Lung (tissue), 12 donors: ENCODE data around the gene ARID4B. TPM values are rescaled to one million over a fixed set of nuclear protein-coding genes. Genes with fewer than 3 reads are reported as not detected.

Experiments
- ATAC-seq: fragments of 200-7000 bp; cut with Tn5 transposase; one replicate; pipeline ENCODE4 v1.9.1; 2020; ENCODE audit warnings: moderate number of reproducible peaks; ENCODE audit not compliant: insufficient read depth, low FRiP score
- DNase-seq, 3 donors: peaks; one replicate each; pipeline ENCODE4 v3.0.0-alpha.2; 2013 to 2017
- H3K27ac ChIP-seq, 2 donors: one replicate each; pipeline ENCODE4 v1.5.1; 2013; ENCODE audit warnings: mild to moderate bottlenecking in 2 of 2, moderate library complexity in 2 of 2, control low read depth in 1 of 2, inconsistent platforms in 1 of 2, low read depth in 1 of 2, low read length in 1 of 2
- H3K27me3 ChIP-seq, 3 donors: one replicate each; pipeline ENCODE4 v1.5.1; 2013; ENCODE audit warnings: low read length in 2 of 3; ENCODE audit not compliant: control insufficient read depth in 3 of 3, insufficient read depth in 3 of 3
- H3K36me3 ChIP-seq, 4 donors: one replicate each; pipeline ENCODE4 v1.5.1; 2013; ENCODE audit warnings: low read length in 4 of 4, mild to moderate bottlenecking in 1 of 4, moderate library complexity in 1 of 4; ENCODE audit not compliant: control insufficient read depth in 4 of 4, insufficient read depth in 4 of 4
- H3K4me1 ChIP-seq, 5 donors: one replicate each; pipeline ENCODE4 v1.5.1; 2013; ENCODE audit warnings: low read length in 5 of 5, mild to moderate bottlenecking in 2 of 5, moderate library complexity in 1 of 5; ENCODE audit not compliant: control insufficient read depth in 5 of 5, insufficient read depth in 5 of 5
- H3K4me3 ChIP-seq: one replicate; pipeline ENCODE4 v1.5.1; 2013; ENCODE audit warnings: mild to moderate bottlenecking, control low read depth, moderate library complexity
- H3K9ac ChIP-seq, 2 donors: one replicate each; pipeline ENCODE4 v1.5.1; 2013; ENCODE audit warnings: low read length in 2 of 2, control low read depth in 1 of 2; ENCODE audit not compliant: insufficient read depth in 1 of 2
- H3K9me3 ChIP-seq, 4 donors: one replicate each; pipeline ENCODE4 v1.5.1; 2013; ENCODE audit warnings: low read length in 3 of 4, mild to moderate bottlenecking in 1 of 4, moderate library complexity in 1 of 4; ENCODE audit not compliant: control insufficient read depth in 4 of 4, insufficient read depth in 3 of 4
- CTCF ChIP-seq: IDR thresholded peaks from 2 replicates; pipeline ENCODE4 v1.5.1; 2012; ENCODE audit warnings: mild to moderate bottlenecking; ENCODE audit errors: control extremely low read depth, extremely low read depth
- WGBS, 2 donors: extraction: QIAGEN DNeasy Blood & Tissue Kit; methylation state at CpG; one replicate each; pipeline ENCODE4 v1.1.7; 2013; 5-methylcytosine and 5-hydroxymethylcytosine counted together
- polyA plus RNA-seq, 2 donors: library from polyadenylated mRNA; stranded (reverse); fragments of 200-250 nt; gene quantifications; one replicate each; pipeline ENCODE4 v1.2.1, GENCODE V29; 2013
- total RNA-seq, 2 donors: library from RNA; depleted of rRNA in 1 of 2; stranded (reverse); fragments of >200 nt in 1 of 2; gene quantifications; one replicate each; pipeline ENCODE4 v1.2.1, GENCODE V29; 2014 to 2021
- donor health status: control.
- donor health status: control.
- donor health status: Bipolar disorder and iron deficiency.
- donor health status: healthy.
- donor health status: DM: yes; HTN: yes; CAD: no.

Gene ARID4B
- total and polyA plus RNA-seq, 4 donors, result 15.8 to 99.7 (median 23.0) TPM

GRCh38 chr1:235342039-235342438 is 14.1 kb upstream of the ARID4B start:
- DNase-seq (no peak), ATAC-seq (no peak)
- Histone ChIP-seq H3K36me3 (peaks cover 5 to 17% (median 16%) of the 10 kb centered on the region in 4 donors), H3K9me3 (no peaks in the 10 kb centered on the region), H3K27ac (no peak overlapping the region), H3K9ac (no peak overlapping the region), H3K27me3 (no peaks in the 10 kb centered on the region), H3K4me3 (no peak overlapping the region), H3K4me1 (no peaks in the 10 kb centered on the region)
- no peak for TF ChIP-seq CTCF
- 70 to 83% methylated on average over 6 of the region's 6 CpGs for WGBS, 2 donors

- H3K9ac ChIP-seq, result no peak overlapping the region
- WGBS, 2 donors, result 68 to 71% methylated on average over 1 of the region's 1 CpG
- H3K4me1 ChIP-seq, result no peaks in the 10 kb centered on the region
- DNase-seq (no peak), ATAC-seq (no peak)
- H3K27me3 ChIP-seq, result no peaks in the 10 kb centered on the region
- H3K4me3 ChIP-seq, result no peak overlapping the region
- H3K9me3 ChIP-seq, result no peaks in the 10 kb centered on the region
- H3K27ac ChIP-seq, result no peak overlapping the region
- peaks cover 7 to 20% (median 18%) of the 10 kb centered on the region in 4 donors for H3K36me3 ChIP-seq
- TF ChIP-seq CTCF, result no peak
Measured at GRCh38 chr1:235341334-235341733, 13.4 kb upstream of the ARID4B start.

- H3K4me3 ChIP-seq, result no peak overlapping the region
- no peak overlapping the region for H3K9ac ChIP-seq
- DNase-seq (no peak), ATAC-seq (no peak)
- no peak overlapping the region for H3K27ac ChIP-seq
- H3K27me3 ChIP-seq, result no peaks in the 10 kb centered on the region
- WGBS, 2 donors, result 84% methylated on average over 8 of the region's 8 CpGs
- no peaks in the 10 kb centered on the region for H3K9me3 ChIP-seq
- no peak for TF ChIP-seq CTCF
- H3K36me3 ChIP-seq, result peaks cover 7 to 21% (median 14%) of the 10 kb centered on the region in 4 donors
- H3K4me1 ChIP-seq, result no peaks in the 10 kb centered on the region
Measured at GRCh38 chr1:235339746-235340145, 11.8 kb upstream of the ARID4B start.

GRCh38 chr1:235336903-235337302 is 8.9 kb upstream of the ARID4B start:
- Histone ChIP-seq H3K4me1 (peaks cover 0 to 3% (median 0%) of the 10 kb centered on the region in 5 donors), H3K4me3 (no peak overlapping the region), H3K27me3 (no peaks in the 10 kb centered on the region), H3K27ac (peak overlapping the region in 1 of 2 donors; percentile 22), H3K9ac (no peak overlapping the region), H3K9me3 (no peaks in the 10 kb centered on the region), H3K36me3 (peaks cover 0 to 11% (median 7%) of the 10 kb centered on the region in 4 donors)
- WGBS, 2 donors, result 60 to 69% methylated on average over 4 of the region's 4 CpGs
- no peak for TF ChIP-seq CTCF
- no peak for ATAC-seq
- DNase-seq, result peak in 1 of 3 donors; percentile 66
